Stimulated activated CD8-positive, alpha-beta memory T cell treated with anti-CD3 and anti-CD28 coated beads, Interleukin-4, amount 100 ng/mL, for 1 hour (primary cell): ENCODE data around the gene BLM.

Experiments used
- DNase-seq, 2 donors: peaks; one replicate each; pipeline ENCODE4 v3.0.0-alpha.2; 2020; ENCODE audit warnings: low read depth in 2 of 2, low spot score in 1 of 2

The BLM gene

DNA sequence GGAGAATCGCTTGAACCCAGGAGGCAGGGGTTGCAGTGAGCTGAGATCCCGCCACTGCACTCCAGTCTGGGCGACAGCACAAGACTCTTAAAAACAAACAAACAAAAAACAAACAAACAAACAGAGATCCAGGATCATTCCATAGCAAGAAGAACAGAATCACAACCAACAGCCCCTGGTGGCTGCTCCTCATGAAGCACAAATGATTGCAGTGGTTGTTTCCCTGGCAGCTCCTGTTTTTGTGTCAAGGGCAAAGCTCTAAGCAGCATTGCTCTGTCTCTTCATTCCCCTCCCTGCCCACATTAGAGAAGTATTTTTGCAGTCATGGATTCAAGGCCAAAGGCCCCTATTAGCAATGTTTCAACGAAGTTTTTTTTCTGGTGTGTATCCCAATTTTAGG, 25.8 kb upstream of the BLM start:
- DNase-seq = no peak

DNA sequence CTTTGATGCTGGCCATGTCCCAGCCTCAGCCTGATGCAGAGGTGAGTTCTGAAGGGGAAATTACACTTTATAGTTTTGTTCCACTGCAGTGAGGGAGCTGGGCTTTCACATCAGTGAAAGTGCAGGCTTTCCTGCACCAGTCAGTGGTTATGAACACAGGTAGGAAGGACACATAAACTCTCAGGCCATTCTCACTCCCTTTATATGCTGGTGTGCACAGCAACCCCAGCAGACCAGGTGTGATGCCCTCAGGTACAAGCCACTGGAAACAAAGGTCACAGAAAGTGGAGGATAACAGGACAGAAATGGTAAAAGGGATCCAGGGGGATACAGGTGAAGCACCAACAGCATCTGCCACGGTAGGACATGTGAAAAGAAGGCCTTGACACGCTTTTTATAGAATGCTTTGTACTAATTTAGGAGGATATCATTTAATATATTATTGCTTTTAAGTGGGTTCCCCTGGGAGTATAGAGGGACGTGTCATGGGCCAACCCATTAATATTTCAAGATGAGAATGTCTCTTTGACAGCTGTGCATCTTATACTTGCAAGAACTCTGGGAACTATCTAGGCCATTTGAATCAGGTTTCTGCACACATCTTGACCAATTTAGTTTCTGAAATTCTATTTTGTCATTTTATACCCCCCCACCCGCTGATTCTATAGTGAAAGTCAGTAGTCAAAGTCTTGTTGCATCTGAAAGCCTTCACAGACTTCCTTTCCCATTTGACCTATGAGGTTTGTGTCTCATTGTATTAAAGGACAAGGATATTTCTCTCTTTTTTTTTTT, 25.0 kb upstream of the BLM start:
- DNase-seq = no peak

DNA sequence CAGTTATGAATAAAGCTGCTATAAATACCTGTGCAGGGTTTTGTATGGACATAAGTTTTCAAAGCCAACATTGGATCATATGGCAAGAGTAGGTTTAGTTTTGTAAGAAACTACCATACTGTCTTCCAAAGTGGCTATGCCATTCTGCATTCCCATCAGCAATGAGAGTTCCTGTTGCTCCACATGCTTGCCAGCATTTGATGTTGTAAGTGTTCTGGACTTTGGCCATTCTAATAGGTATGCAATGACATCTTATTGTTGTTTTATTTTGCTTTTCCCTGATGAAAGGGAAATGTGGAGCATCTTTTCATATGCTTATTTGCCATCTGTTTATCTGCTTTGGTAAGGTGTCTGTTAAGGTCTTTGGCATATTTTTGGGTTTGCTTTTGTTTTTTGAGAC, 22.2 kb upstream of the BLM start:
- DNase-seq = no peak

DNA sequence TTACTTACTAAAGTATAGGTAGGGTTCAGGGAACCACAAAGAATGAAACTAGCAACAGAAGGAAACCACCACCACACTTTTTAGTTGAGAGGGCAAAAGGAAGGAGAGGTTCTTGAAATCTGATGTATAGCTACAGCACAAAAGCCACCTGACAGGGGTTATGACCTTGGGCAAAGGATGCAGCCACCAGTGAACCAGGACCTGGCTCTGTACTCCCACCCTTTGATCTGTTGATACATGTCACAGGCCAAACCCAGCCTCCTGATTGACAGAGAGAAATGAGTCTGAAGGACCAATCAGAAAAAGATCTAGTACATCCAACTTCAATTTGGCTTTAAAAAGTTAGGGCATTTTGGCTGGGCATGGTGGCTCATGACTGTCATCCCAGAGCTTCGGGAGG, 20.0 kb upstream of the BLM start:
- no peak for DNase-seq

- no peak for DNase-seq
Measured at GRCh38 chr15:90698629-90699028, 18.5 kb upstream of the BLM start.

GRCh38 chr15:90701048-90701447, 16.1 kb upstream of the BLM start:
- DNase-seq = no peak

- DNase-seq = no peak
Measured at GRCh38 chr15:90701880-90702630, 15.1 kb upstream of the BLM start.

GRCh38 chr15:90703455-90703854, 13.7 kb upstream of the BLM start:
- DNase-seq = no peak

- DNase-seq = no peak
Measured at GRCh38 chr15:90705212-90705611, 11.9 kb upstream of the BLM start.

- no peak for DNase-seq
Measured at GRCh38 chr15:90706394-90707327, 10.5 kb upstream of the BLM start.

DNA sequence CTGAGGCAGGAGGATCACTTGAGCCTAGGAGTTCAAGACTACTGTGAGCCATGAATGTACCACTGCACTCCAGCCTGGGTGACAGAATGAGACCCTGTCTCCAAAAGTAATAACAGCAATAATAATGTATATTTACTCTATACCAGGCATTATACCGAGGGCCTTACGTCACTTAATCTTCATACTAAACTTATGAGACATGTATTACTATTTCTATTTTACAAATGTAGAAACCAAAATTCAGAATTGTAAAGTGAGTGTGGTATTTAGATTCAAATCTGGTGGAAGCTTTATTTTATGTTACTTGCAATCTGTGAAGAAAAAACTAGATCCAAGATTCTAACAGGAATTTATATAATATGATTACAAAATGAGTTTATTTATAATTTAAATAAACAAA, 9.7 kb upstream of the BLM start:
- DNase-seq = no peak

- DNase-seq = no peak
Measured at GRCh38 chr15:90708516-90708915, 8.6 kb upstream of the BLM start.

DNA sequence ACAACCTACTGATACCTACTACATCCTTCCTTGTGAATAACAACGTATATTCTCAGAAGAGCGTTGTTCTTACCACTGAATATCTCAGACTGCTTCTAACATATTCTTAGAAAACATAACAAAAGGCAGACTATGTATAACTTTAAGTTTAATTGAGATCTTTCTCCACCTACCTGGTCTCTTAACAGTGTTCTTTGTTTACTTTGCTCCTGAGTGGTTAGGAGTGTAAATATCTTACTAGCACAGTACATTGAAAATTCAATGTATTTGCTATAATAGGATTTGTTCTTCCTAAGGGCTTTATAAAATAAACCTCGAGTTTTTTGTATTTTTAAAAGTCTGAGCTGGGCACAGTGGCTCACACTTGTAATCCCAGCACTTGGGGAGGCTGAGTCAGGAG, 7.9 kb upstream of the BLM start:
- no peak for DNase-seq

DNA sequence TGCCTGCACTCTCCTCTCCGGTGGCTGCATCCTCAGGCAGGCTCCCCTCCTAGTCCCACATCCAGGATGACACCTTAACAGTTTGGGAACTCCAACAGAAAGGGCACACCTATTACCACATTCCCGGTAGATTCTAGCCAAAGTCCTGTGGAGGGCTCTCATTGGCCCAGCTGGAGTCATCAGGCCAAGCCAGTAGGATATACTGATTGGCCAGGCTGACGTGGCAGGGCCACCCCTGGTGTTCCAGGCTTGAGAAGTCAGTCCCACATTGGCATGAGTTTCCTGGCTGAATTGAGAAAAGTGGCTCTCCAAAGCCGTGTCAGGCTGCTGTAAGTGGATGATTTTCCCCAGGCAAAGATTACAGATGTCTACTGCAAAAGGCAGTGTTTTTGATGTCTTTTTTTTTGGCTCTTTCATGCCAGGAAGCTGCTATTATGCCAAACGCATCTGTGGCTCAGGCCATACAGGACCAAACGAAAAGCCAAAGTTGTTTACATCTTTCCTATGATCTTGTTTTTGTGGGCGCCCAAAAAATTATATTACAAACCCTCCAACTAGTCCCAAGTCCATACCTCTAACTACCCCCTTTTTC, 6.6 kb upstream of the BLM start:
- DNase-seq = no peak

GRCh38 chr15:90711418-90711824, 5.7 kb upstream of the BLM start:
- DNase-seq = no peak

- DNase-seq = no peak
Measured at GRCh38 chr15:90711842-90712241, 5.3 kb upstream of the BLM start.

DNA sequence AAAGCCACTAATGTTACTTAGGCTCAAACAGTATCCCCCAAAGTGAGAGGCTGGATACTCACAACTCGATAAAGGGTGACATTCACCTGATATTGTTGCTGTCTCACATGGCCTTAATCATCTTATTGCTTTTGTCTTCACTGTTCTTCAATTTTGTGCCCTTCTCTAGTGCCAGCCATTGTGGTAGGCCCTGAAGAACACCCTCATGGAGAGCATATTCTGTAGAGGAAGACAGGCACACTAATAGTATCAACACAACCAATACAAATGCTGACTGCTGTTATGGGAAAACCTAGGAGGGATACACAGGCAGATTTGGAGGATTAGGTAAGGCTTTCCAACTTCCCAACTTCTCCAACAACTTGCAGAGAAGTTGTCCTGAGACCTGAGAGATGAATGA, 4.1 kb upstream of the BLM start:
- DNase-seq = no peak

GRCh38 chr15:90716317-90716975, 700 bp upstream of the BLM start:
- DNase-seq = no peak

- DNase-seq = no peak
Measured at GRCh38 chr15:90718232-90718631, 1.1 kb downstream of the BLM start.

DNA sequence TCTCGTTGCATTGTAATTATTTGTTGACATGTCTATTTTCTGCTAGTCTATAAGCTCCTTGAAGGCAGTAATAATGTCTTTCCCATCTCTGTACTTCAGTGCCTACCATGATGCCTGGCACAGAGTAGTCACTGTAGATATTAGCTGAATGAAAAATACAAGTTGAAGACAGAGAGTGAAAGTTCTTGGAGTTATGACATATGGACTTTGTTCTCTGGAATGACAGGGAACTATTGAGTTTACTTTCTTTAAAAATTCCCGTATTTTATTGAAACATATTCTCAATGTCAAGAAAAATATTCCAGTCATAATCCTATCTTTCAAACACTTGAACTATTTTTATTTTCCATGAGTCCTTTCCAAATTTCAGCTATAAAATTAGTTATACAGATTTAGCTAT, 3.0 kb downstream of the BLM start:
- DNase-seq = no peak

DNA sequence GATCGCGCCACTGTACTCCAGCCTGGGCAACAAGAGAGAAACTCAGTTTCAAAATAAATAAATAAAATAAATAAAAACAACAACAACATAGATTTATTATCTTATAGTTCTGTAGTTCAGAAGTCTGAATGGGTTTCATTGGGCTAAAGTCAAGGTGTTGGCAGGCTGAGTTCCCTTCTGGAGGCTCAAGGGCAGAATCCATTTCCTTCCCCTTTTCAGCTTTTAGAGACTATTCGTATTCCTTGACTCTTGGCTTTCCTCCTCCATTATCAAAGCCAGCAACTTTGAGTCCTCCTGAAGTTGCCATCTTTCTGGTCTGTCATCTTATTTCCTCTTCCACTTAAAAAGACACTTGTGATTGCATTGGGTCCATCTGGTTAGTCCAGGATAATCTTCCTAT, 12.1 kb downstream of the BLM start:
- DNase-seq = no peak
